IMR-90 (cell line): ENCODE data around the gene PTPN23. TPM values are rescaled to one million over a fixed set of nuclear protein-coding genes. Genes with fewer than 3 reads are reported as not detected.

Source experiments
- ATAC-seq: fragments of 200-7000 bp; cut with Tn5 transposase; 2 replicates; pipeline ENCODE4 v1.9.1; 2020; ENCODE audit warnings: low read depth, mild to moderate bottlenecking, moderate library complexity
- BruUV-seq: library from RNA; stranded (reverse); fragments of 400-500 nt; replicated peaks from 2 replicates; lab custom pipeline; 2021; lab: Mats Ljungman, UMichigan
- CTCF ChIA-PET: fragments of 300-600 bp; formaldehyde crosslinking; extraction: SDS; loops from one replicate; lab custom pipeline; 2021; ENCODE audit warnings: antibody characterized with exemption; lab: Yijun Ruan, JAX
- POLR2A ChIA-PET: fragments of 300-600 bp; sonication (Branson Sonifier 250); formaldehyde crosslinking; loops from one replicate; lab custom pipeline; 2022; ENCODE audit warnings: antibody characterized with exemption; ENCODE audit not compliant: unreplicated experiment; lab: Charles Lee
- DNase-seq: peaks from one replicate; pipeline ENCODE4 v3.0.0; 2013
- H2AFZ ChIP-seq: replicated peaks from 2 replicates; pipeline ENCODE3; 2013; ENCODE audit warnings: low read length, mild to moderate bottlenecking; ENCODE audit not compliant: poor library complexity
- H2AK5ac ChIP-seq: 2 replicates; pipeline ENCODE4 v1.6.1; 2013; ENCODE audit warnings: low read depth, low read length, inconsistent platforms
- H2AK9ac ChIP-seq: replicated peaks from 2 replicates; pipeline ENCODE3; 2013; ENCODE audit warnings: mild to moderate bottlenecking, low read depth, low read length, moderate library complexity; ENCODE audit not compliant: poor library complexity
- H2BK120ac ChIP-seq: 2 replicates; pipeline ENCODE4 v1.6.1; 2013; ENCODE audit warnings: low read depth, low read length, inconsistent platforms
- H2BK15ac ChIP-seq: 3 replicates; pipeline ENCODE4 v1.6.1; 2013; ENCODE audit warnings: low read depth, low read length, inconsistent platforms
- H2BK20ac ChIP-seq: 2 replicates; pipeline ENCODE4 v1.6.1; 2013; ENCODE audit warnings: low read depth, mild to moderate bottlenecking, inconsistent platforms, low read length, moderate library complexity
- H2BK5ac ChIP-seq: 2 replicates; pipeline ENCODE4 v1.6.1; 2013; ENCODE audit warnings: mild to moderate bottlenecking, low read depth, low read length, inconsistent platforms; ENCODE audit not compliant: poor library complexity, severe bottlenecking
- H3K14ac ChIP-seq: replicated peaks from 2 replicates; pipeline ENCODE4 v1.6.1; 2013; ENCODE audit warnings: low read depth, low read length, inconsistent platforms
- H3K18ac ChIP-seq: 2 replicates; pipeline ENCODE4 v1.6.1; 2013; ENCODE audit warnings: low read depth, low read length, control low read depth
- H3K23ac ChIP-seq: 2 replicates; pipeline ENCODE4 v1.6.1; 2013; ENCODE audit warnings: low read depth, low read length, inconsistent platforms
- H3K27ac ChIP-seq: 2 replicates; pipeline ENCODE4 v1.5.1; 2013; ENCODE audit warnings: mild to moderate bottlenecking, control low read depth, low read length; ENCODE audit not compliant: insufficient read depth
- H3K27me3 ChIP-seq: 2 replicates; pipeline ENCODE4 v1.6.1; 2013; ENCODE audit warnings: low read length; ENCODE audit not compliant: control insufficient read depth, insufficient read depth
- H3K36me3 ChIP-seq: 2 replicates; pipeline ENCODE4 v1.6.1; 2013; ENCODE audit warnings: low read length, mixed read lengths; ENCODE audit not compliant: control insufficient read depth, insufficient read depth
- H3K4ac ChIP-seq: 2 replicates; pipeline ENCODE4 v1.6.1; 2013; ENCODE audit warnings: low read depth, low read length, inconsistent platforms
- H3K4me1 ChIP-seq: 2 replicates; pipeline ENCODE4 v1.6.1; 2013; ENCODE audit warnings: low read length, mixed read lengths; ENCODE audit not compliant: control insufficient read depth, insufficient read depth
- H3K4me2 ChIP-seq: 2 replicates; pipeline ENCODE4 v1.6.1; 2013; ENCODE audit warnings: low read depth, mild to moderate bottlenecking, control low read depth, low read length, moderate library complexity
- H3K4me3 ChIP-seq: 2 replicates; pipeline ENCODE4 v1.5.1; 2013; ENCODE audit warnings: low read depth, mild to moderate bottlenecking, control low read depth, low read length, moderate library complexity; ENCODE audit not compliant: insufficient read depth
- H3K56ac ChIP-seq: 2 replicates; pipeline ENCODE4 v1.6.1; 2013; ENCODE audit warnings: low read length, inconsistent platforms; ENCODE audit not compliant: insufficient read depth; ENCODE audit errors: extremely low read depth
- H3K79me1 ChIP-seq, 2 experiments: 2 replicates each; pipeline ENCODE4 v1.6.1; 2013; ENCODE audit warnings: low read length in 2 of 2, inconsistent platforms in 1 of 2, low read depth in 1 of 2
- H3K9ac ChIP-seq: 2 replicates; pipeline ENCODE4 v1.6.1; 2013; ENCODE audit warnings: low read depth, low read length, control low read depth
- H3K9me1 ChIP-seq: 2 replicates; pipeline ENCODE4 v1.6.1; 2013; ENCODE audit warnings: low read length, inconsistent platforms; ENCODE audit not compliant: insufficient read depth
- H3K9me3 ChIP-seq: 2 replicates; pipeline ENCODE4 v1.6.1; 2013; ENCODE audit warnings: low read length; ENCODE audit not compliant: control insufficient read depth, insufficient read depth
- H4K20me1 ChIP-seq: 2 replicates; pipeline ENCODE4 v1.6.1; 2013; ENCODE audit warnings: low read length, inconsistent platforms; ENCODE audit not compliant: insufficient read depth
- H4K5ac ChIP-seq: 2 replicates; pipeline ENCODE4 v1.6.1; 2013; ENCODE audit warnings: mild to moderate bottlenecking, low read depth, low read length, control low read depth
- H4K8ac ChIP-seq, 2 experiments: 2 replicates each; pipeline ENCODE4 v1.6.1; 2013; ENCODE audit warnings: low read depth in 2 of 2, low read length in 2 of 2, control low read depth in 1 of 2, inconsistent platforms in 1 of 2
- H4K91ac ChIP-seq: 2 replicates; pipeline ENCODE4 v1.6.1; 2013; ENCODE audit warnings: low read depth, low read length, inconsistent platforms; ENCODE audit not compliant: insufficient read depth
- BHLHE40 ChIP-seq: fragments of 150-350 bp; IDR thresholded peaks from 2 replicates; pipeline ENCODE4 v1.6.1; 2016; ENCODE audit warnings: mild to moderate bottlenecking, low read depth, low read length
- CEBPB ChIP-seq: IDR thresholded peaks from 2 replicates; pipeline ENCODE4 v1.6.1; 2012; ENCODE audit warnings: low read depth, low read length, improper control_type of control experiment
- CHD1 ChIP-seq: IDR thresholded peaks from 2 replicates; pipeline ENCODE4 v1.6.1; 2012; ENCODE audit warnings: low read depth, low read length, improper control_type of control experiment
- FOS ChIP-seq: fragments of 150-350 bp; IDR thresholded peaks from 2 replicates; pipeline ENCODE4 v1.6.1; 2016; ENCODE audit warnings: low read depth, low read length
- MAZ ChIP-seq: IDR thresholded peaks from 2 replicates; pipeline ENCODE4 v1.6.1; 2012; ENCODE audit warnings: low read depth, mild to moderate bottlenecking, low read length, improper control_type of control experiment, moderate library complexity, borderline replicate concordance
- NFE2L2 ChIP-seq: fragments of 150-350 bp; IDR thresholded peaks from 2 replicates; pipeline ENCODE4 v1.6.1; 2016; ENCODE audit warnings: low read depth, mild to moderate bottlenecking, low read length
- POLR2A ChIP-seq: IDR thresholded peaks from 2 replicates; pipeline ENCODE4 v1.6.1; 2012; ENCODE audit warnings: mild to moderate bottlenecking, low read depth, low read length
- RCOR1 ChIP-seq: IDR thresholded peaks from 2 replicates; pipeline ENCODE4 v1.6.1; 2012; ENCODE audit warnings: mild to moderate bottlenecking, low read length, improper control_type of control experiment; ENCODE audit not compliant: insufficient replicate concordance
- RFX5 ChIP-seq: IDR thresholded peaks from 2 replicates; pipeline ENCODE4 v1.8.0; 2012; ENCODE audit warnings: low read depth, mild to moderate bottlenecking, low read length, moderate library complexity
- SMC3 ChIP-seq: fragments of 150-350 bp; IDR thresholded peaks from 2 replicates; pipeline ENCODE4 v1.6.1; 2016; ENCODE audit warnings: low read depth, mild to moderate bottlenecking, antibody characterized with exemption, low read length, moderate library complexity
- dilution Hi-C: fragments of 300-500 bp; cut with HindIII; formaldehyde crosslinking; loops from one replicate; pipeline ENCODE4 v1.14.3; 2018; ENCODE audit warnings: low sequenced_read_pairs; ENCODE audit not compliant: unreplicated experiment
- in situ Hi-C: fragments of 300-500 bp; cut with MboI; formaldehyde crosslinking; loops from 3 replicates; pipeline ENCODE4 v1.14.3; 2019; ENCODE audit warnings: low sequenced_read_pairs, inconsistent platforms, mixed read lengths
- intact Hi-C: fragments of 100-400 bp; cut with micrococcal nuclease; formaldehyde crosslinking; loops from 2 replicates; pipeline ENCODE4 v1.10.0; 2022
- polyA plus RNA-seq, 3 experiments: library from polyadenylated mRNA; depleted of rRNA; stranded (reverse); fragments of >200 nt; gene quantifications; 2 replicates each; pipeline ENCODE4 v1.2.3, GENCODE V29; 2012; ENCODE audit warnings: low replicate concordance in 1 of 3
- total RNA-seq: library from RNA; depleted of rRNA; stranded (reverse); fragments of >200 nt; gene quantifications from 2 replicates; pipeline ENCODE4 v1.2.3, GENCODE V29; 2012
- TF ChIP-seq, protein P1 (sequence below): fragments of 150-350 bp; IDR thresholded peaks from 2 replicates; pipeline ENCODE4 v1.6.1; 2017; ENCODE audit warnings: mild to moderate bottlenecking, antibody characterized with exemption, low read length, low read depth
- TF ChIP-seq, protein P2 (sequence below): conservative IDR thresholded peaks from 2 replicates; pipeline ENCODE4 v1.5.1; 2012; ENCODE audit warnings: mild to moderate bottlenecking, low read depth, low read length, improper control_type of control experiment
- TF ChIP-seq, protein P3 (sequence below): fragments of 150-350 bp; IDR thresholded peaks from 2 replicates; pipeline ENCODE4 v1.6.1; 2016; ENCODE audit warnings: low read depth, mild to moderate bottlenecking, low read length, moderate library complexity, borderline replicate concordance

Gene PTPN23
- total and polyA plus RNA-seq, 2 of the 4 experiments (the other 2 are of a cell fraction): 4.5 to 15.1 TPM

DNA sequence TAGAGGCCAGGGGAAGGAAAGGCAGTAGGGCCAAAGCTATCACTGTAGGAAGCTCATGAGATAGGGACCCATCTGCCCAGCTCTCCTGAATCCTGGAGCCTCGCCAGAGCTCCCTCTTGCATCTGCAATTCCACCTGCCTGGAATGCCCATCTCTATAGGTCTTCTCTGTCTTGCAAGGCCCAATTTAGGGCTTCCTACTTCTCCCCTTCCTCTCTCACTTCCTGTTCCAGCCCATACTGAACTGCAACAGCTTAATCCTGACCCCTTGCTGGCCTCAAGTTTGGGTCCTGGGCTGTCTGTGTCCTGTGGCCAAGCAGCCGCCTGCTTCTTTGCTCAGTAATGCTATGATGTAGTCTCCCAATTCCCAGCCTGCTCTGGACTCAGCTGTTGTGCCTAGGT is 3.6 kb upstream of the PTPN23 start (continued):
- TF ChIP-seq FOS (no peak), NFE2L2 (no peak), BHLHE40 (no peak)
- TF ChIP-seq, protein P1, sequence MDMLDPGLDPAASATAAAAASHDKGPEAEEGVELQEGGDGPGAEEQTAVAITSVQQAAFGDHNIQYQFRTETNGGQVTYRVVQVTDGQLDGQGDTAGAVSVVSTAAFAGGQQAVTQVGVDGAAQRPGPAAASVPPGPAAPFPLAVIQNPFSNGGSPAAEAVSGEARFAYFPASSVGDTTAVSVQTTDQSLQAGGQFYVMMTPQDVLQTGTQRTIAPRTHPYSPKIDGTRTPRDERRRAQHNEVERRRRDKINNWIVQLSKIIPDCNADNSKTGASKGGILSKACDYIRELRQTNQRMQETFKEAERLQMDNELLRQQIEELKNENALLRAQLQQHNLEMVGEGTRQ: no peak

DNA sequence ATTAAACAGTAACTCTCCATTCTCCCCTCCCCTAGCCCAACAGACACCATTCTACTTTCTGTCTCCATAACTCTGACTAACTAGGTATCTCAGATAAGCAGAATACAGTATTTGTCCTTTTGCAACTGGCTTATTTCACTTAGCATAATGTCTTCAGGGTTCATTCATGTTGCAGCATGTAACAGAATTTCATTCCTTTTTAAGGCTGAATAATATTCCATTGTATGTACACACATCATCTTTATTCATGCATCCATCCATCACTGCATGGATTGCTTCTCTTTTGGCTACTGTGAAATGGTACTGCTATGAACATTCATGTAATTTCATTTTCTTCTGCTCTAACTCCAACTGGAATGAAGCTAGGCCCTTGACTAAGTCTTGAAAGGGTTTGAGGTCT is 2.0 kb upstream of the PTPN23 start:
- H2BK20ac ChIP-seq: no peak overlapping the region
- no peak overlapping the region for H2BK15ac ChIP-seq
- H3K23ac ChIP-seq: no peak overlapping the region
- H2BK120ac ChIP-seq: no peak overlapping the region
- no peak for ATAC-seq
- H2AFZ ChIP-seq: no peak overlapping the region
- in situ Hi-C loops: no loop called here
- ChIA-PET POLR2A (no interaction called here), CTCF (no interaction called here)
- no peak overlapping the region for H2AK5ac ChIP-seq
- no peak overlapping the region for H3K27ac ChIP-seq
- H4K5ac ChIP-seq: no peak overlapping the region
- no peak overlapping the region for H2BK5ac ChIP-seq
- H3K9me3 ChIP-seq: no peaks in the 10 kb centered on the region
- no peak overlapping the region for H3K18ac ChIP-seq
- H3K27me3 ChIP-seq: no peaks in the 10 kb centered on the region
- H4K91ac ChIP-seq: no peak overlapping the region
- no peak overlapping the region for H3K56ac ChIP-seq
- no TSS peak for BruUV-seq
- H3K79me1 ChIP-seq: peaks cover 26 to 51% of the 10 kb centered on the region in 2 experiments
- H3K14ac ChIP-seq: no peak overlapping the region
- peaks cover 10% of the 10 kb centered on the region for H3K9me1 ChIP-seq
- H4K8ac ChIP-seq: no peak overlapping the region
- H4K20me1 ChIP-seq: peaks cover 22% of the 10 kb centered on the region
- no peak for DNase-seq
- no peak overlapping the region for H3K4me3 ChIP-seq
- H3K4me1 ChIP-seq: peaks cover 7% of the 10 kb centered on the region
- dilution Hi-C loops: no loop called here
- intact Hi-C loops: no loop called here
- no peak overlapping the region for H3K4me2 ChIP-seq
- no peak overlapping the region for H3K4ac ChIP-seq
- no peak overlapping the region for H3K9ac ChIP-seq
- H3K36me3 ChIP-seq: 0 out of 2 replicates have a peak, but pooled peaks cover 2% of the 10 kb centered on the region
- no peak overlapping the region for H2AK9ac ChIP-seq
- TF ChIP-seq FOS (no peak), MAZ (no peak), POLR2A (no peak), CHD1 (no peak), CEBPB (no peak), SMC3 (no peak), RCOR1 (no peak), BHLHE40 (no peak), NFE2L2 (no peak), RFX5 (no peak)
- TF ChIP-seq, protein P2, sequence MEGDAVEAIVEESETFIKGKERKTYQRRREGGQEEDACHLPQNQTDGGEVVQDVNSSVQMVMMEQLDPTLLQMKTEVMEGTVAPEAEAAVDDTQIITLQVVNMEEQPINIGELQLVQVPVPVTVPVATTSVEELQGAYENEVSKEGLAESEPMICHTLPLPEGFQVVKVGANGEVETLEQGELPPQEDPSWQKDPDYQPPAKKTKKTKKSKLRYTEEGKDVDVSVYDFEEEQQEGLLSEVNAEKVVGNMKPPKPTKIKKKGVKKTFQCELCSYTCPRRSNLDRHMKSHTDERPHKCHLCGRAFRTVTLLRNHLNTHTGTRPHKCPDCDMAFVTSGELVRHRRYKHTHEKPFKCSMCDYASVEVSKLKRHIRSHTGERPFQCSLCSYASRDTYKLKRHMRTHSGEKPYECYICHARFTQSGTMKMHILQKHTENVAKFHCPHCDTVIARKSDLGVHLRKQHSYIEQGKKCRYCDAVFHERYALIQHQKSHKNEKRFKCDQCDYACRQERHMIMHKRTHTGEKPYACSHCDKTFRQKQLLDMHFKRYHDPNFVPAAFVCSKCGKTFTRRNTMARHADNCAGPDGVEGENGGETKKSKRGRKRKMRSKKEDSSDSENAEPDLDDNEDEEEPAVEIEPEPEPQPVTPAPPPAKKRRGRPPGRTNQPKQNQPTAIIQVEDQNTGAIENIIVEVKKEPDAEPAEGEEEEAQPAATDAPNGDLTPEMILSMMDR: no peak
- TF ChIP-seq, protein P1: no peak
- TF ChIP-seq, protein P3, sequence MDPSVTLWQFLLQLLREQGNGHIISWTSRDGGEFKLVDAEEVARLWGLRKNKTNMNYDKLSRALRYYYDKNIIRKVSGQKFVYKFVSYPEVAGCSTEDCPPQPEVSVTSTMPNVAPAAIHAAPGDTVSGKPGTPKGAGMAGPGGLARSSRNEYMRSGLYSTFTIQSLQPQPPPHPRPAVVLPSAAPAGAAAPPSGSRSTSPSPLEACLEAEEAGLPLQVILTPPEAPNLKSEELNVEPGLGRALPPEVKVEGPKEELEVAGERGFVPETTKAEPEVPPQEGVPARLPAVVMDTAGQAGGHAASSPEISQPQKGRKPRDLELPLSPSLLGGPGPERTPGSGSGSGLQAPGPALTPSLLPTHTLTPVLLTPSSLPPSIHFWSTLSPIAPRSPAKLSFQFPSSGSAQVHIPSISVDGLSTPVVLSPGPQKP: no peak
